ENCODE measurements around the gene MEF2B. TPM values are rescaled to one million over a fixed set of nuclear protein-coding genes. Genes with fewer than 3 reads are reported as not detected.

MEF2B gene
- total RNA-seq, 6 experiments from 2014 or later: 0.24 to 2.1 (median 0.97) TPM; not detected in 2

DNA sequence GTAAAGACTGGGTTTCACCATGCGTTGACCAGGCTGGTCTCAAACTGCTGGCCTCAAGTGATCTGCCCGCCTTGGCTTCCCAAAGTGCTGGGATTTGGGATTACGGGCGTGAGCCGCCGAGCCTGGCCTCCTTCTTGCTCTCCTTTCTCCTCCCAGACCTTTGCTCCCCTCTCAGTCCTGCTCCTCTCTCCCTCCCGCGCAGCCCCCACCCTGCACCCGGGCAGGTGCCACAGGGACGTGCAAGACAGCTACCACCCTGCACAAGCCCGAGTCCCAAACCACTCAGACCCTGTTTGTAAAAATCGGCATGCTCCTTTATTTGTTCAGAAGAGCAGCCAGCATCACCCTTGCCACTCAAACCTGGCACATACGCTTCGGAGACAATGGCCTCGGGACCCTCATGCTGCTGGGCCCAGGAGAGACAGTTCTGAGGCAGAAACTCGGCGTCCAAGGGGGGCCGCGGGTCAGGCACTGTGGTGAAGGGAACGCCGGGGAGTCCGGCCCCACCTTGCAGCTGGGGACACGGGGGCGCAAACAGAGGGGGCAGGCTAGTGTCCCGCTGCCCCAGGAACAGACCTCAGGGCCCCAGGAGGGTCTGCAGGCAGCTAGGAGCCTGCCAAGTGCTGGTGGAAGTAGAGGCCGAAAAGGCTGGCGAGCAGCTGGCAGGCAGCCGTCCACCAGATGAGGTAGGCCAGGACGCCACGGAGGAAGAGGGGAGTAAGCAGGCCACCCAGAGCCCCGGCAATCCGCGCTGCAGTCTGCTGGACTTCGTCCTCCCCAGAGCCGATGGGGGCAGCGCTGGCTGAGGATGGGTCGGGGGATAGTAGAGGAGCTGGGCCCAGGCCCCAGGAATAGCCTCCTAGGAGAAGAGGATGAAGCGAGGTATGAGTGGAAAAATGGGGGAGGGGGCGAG lies 50.5 kb downstream of the MEF2B start:
- H3K27me3 ChIP-seq: no peaks in the 10 kb centered on the region
- H3K36me3 ChIP-seq: peaks cover 0 to 7% (median 0%) of the 10 kb centered on the region in 4 donors
- peak in 1 of 3 donors; percentile 40 for DNase-seq
- ATAC-seq: peak in 2 of 4 donors; percentile 3 to 4
- intact Hi-C loops (cut with DNase I): loop anchor here (10.0 kb wide), 1 partner anchor 65 kb away; no protein-coding TSS in a partner anchor
- H3K27ac ChIP-seq: no peak overlapping the region
- no peak overlapping the region for H3K4me3 ChIP-seq
- H3K4me1 ChIP-seq: no peaks in the 10 kb centered on the region
- WGBS (ENCODE audit: insufficient coverage, low coverage, low lambda C conversion rate, missing lambda C conversion rate): 72% methylated on average over 16 of the region's 39 CpGs
- no peak for TF ChIP-seq POLR2A (IDR thresholded peaks at IDR 0.05)
- TF ChIP-seq, protein P1, sequence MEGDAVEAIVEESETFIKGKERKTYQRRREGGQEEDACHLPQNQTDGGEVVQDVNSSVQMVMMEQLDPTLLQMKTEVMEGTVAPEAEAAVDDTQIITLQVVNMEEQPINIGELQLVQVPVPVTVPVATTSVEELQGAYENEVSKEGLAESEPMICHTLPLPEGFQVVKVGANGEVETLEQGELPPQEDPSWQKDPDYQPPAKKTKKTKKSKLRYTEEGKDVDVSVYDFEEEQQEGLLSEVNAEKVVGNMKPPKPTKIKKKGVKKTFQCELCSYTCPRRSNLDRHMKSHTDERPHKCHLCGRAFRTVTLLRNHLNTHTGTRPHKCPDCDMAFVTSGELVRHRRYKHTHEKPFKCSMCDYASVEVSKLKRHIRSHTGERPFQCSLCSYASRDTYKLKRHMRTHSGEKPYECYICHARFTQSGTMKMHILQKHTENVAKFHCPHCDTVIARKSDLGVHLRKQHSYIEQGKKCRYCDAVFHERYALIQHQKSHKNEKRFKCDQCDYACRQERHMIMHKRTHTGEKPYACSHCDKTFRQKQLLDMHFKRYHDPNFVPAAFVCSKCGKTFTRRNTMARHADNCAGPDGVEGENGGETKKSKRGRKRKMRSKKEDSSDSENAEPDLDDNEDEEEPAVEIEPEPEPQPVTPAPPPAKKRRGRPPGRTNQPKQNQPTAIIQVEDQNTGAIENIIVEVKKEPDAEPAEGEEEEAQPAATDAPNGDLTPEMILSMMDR (IDR thresholded peaks at IDR 0.05): no peak
- no peaks in the 10 kb centered on the region for H3K9me3 ChIP-seq

DNA sequence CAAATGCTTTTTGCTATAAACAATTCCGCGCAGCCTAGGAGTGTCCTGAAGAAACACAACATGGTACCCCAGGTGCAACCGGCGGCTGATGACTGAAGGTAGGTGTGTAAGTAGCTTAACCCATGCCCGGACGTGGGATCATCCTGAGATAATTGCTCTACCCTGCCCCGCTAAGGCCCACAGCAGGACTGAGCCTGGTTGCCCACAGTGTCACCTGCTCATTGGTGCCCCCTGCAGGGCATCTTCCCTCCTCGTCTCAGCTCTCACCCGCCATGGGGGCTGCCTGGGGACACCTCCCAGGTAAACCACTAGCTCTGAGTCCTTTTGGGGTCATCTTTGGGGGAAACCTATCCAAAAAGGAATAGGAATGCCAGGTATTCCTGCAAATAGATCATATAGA lies 54.1 kb downstream of the MEF2B start:
- H3K4me1 ChIP-seq: peaks cover 0 to 17% (median 8%) of the 10 kb centered on the region in 4 donors
- DNase-seq (peak in 2 of 3 donors; percentile 68 to 73), ATAC-seq (peak; percentile 25 to 59 (median 52))
- TF ChIP-seq, protein P1 (IDR thresholded peaks at IDR 0.05): peak; percentile 52 to 66 (median 64)
- no peak for TF ChIP-seq POLR2A (IDR thresholded peaks at IDR 0.05)
- intact Hi-C loops (cut with DNase I): loop anchor here (10.0 kb wide), 1 partner anchor 61 kb away; no protein-coding TSS in a partner anchor
- no peaks in the 10 kb centered on the region for H3K27me3 ChIP-seq
- no CpG with 5 or more reads among the region's 9 CpGs for WGBS (ENCODE audit: insufficient coverage, low coverage, low lambda C conversion rate, missing lambda C conversion rate)
- peaks cover 0 to 7% (median 0%) of the 10 kb centered on the region in 4 donors for H3K36me3 ChIP-seq
- no peak overlapping the region for H3K27ac ChIP-seq
- H3K9me3 ChIP-seq: no peaks in the 10 kb centered on the region
- no peak overlapping the region for H3K4me3 ChIP-seq

DNA sequence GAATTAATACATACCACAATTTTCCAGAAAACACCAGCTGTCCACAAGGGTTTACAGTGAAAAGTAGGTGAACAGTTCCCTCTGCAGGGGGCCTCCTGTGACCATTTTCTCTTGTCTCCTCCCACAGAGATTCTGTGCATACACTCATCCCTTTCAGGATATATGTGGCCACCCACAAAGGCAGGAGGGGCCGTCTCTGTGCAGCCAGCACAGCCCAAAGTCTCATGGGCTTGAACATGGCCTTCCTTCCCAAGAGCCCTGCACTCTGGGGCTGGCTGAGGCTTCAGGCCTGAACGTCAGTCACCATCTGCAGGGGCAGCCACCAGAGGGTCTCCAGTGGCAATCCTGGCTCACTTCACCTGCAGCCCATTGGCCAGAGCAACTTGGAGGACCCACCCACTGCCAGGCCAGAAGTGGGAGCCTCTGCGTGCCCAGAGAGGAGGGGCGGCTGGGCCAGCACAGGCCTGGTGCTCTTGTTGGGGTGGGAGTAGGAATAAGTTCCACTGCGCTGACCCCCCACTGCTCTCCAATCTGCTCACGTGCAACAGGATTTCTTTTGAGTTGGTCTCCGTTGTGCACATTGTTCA lies 56.9 kb downstream of the MEF2B start:
- DNase-seq (peak in 1 of 3 donors; percentile 44), ATAC-seq (peak in 1 of 4 donors; percentile 13)
- Histone ChIP-seq H3K9me3 (no peaks in the 10 kb centered on the region), H3K4me3 (no peak overlapping the region), H3K27ac (peak overlapping the region in 1 of 3 donors; percentile 95), H3K4me1 (peaks cover 0 to 24% (median 10%) of the 10 kb centered on the region in 4 donors), H3K27me3 (no peaks in the 10 kb centered on the region), H3K36me3 (no peaks in the 10 kb centered on the region)
- peak; percentile 10 for TF ChIP-seq POLR2A (IDR thresholded peaks at IDR 0.05)
- TF ChIP-seq, protein P1 (IDR thresholded peaks at IDR 0.05): peak in 1 of 4 donors; percentile 15
- 50% methylated on average over 2 of the region's 7 CpGs for WGBS (ENCODE audit: insufficient coverage, low coverage, low lambda C conversion rate, missing lambda C conversion rate)
- intact Hi-C loops (cut with DNase I): loop anchor here (10.0 kb wide), 1 partner anchor 58 kb away; no protein-coding TSS in a partner anchor

DNA sequence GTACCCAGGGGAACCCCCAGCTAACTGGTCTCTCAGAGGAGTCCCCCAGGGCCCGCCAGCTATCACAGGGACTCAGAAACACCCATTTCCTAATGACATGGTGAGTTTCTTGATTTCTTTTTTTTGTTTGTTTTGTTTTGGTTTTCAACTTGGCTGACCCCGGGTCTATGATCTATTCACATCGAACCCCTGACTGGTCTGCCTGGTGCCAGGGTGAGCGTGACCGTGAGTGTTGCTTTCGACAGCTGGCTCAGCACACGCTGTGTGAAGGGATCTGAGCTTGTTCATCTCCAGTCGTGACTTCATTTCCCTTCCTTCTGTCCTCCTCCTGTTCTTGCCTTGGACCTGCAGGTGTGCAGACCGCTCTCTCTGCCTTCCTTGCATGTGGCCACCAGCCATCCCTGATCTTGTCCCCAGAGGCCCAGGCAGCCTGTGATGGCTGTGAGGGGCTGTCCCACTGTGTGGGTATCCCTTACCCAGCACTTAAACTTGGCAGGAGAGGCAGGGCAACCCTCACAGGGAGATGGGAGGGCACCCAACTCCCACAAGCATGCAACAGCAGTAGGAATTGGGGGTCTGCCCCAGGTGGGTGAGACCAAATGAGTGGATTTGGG lies 58.0 kb downstream of the MEF2B start:
- TF ChIP-seq, protein P1 (IDR thresholded peaks at IDR 0.05): no peak
- TF ChIP-seq POLR2A (IDR thresholded peaks at IDR 0.05): no peak
- Histone ChIP-seq H3K36me3 (no peaks in the 10 kb centered on the region), H3K4me3 (no peak overlapping the region), H3K27me3 (no peaks in the 10 kb centered on the region), H3K9me3 (no peaks in the 10 kb centered on the region), H3K4me1 (peaks cover 0 to 24% (median 10%) of the 10 kb centered on the region in 4 donors), H3K27ac (peak overlapping the region in 2 of 3 donors; percentile 83 to 95)
- intact Hi-C loops (cut with DNase I): loop anchor here (10.0 kb wide), 1 partner anchor 57 kb away; no protein-coding TSS in a partner anchor
- DNase-seq (peak; percentile 64 to 86 (median 84)), ATAC-seq (peak; percentile 67 to 83 (median 76))
- 22% methylated on average over 9 of the region's 9 CpGs for WGBS (ENCODE audit: insufficient coverage, low coverage, low lambda C conversion rate, missing lambda C conversion rate)

Measured in right lobe of liver (tissue), 6 donors.